HG03095 (cell line): Measurements from ENCODE around the gene HEY2.
"Not testable (repeated sequence)": the region's sequence is repeated elsewhere in the genome, so short reads cannot be mapped to it uniquely, and the experiment has no call there.

Experiments used
- ATAC-seq: cut with Tn5 transposase; IDR thresholded peaks from one replicate; pipeline ENCODE4 v1.9.1; 2021; ENCODE audit warnings: moderate library complexity; ENCODE audit not compliant: unreplicated experiment

Gene HEY2

DNA sequence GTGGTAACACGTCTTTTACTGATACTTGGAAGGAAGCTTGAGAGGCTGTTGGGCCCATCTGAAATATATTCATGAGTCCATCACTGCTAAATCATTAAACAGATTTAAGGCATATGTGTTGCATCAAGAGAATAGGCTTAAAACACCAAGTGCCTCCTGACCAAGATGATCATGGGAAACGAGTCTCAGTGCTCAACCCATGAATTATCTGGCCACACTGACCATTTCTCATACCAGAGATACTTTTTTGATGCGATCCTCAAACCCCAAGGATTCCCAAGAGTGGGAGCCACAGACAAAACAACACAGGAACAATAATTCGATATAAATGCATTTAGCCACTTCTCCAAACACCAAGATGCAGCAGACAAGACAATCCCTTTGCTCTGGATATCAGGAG is 17.2 kb downstream of the HEY2 start:
- ATAC-seq = no peak

DNA sequence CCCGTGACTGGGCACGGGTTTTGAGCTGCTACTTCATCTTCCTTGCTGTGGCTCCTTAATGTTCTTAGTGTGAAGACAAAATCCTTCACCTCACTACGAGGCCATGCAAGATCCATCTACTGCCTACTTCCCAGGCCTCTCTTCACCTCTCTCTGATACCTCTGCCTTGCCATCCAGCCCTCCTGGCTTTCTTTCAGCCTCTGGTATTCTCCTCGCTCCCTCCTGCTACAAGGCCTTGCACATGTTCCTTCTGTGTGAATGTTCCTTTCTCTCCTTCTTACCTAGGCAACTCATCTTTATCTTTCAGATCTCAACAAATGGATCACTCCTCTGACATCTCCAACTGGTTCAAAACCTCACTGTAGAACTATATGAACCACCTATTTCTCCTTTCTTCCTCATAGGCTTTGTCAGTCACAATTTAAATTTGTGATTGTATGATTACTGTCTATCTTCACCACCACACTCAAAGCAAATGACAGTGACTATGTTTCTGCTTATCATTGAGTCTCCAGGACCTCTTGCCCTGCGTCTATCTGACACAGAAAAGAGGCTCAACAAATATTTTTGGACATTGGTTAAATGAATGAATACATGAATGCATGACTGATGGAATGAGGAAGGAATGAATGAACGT is 19.8 kb downstream of the HEY2 start:
- no peak for ATAC-seq

DNA sequence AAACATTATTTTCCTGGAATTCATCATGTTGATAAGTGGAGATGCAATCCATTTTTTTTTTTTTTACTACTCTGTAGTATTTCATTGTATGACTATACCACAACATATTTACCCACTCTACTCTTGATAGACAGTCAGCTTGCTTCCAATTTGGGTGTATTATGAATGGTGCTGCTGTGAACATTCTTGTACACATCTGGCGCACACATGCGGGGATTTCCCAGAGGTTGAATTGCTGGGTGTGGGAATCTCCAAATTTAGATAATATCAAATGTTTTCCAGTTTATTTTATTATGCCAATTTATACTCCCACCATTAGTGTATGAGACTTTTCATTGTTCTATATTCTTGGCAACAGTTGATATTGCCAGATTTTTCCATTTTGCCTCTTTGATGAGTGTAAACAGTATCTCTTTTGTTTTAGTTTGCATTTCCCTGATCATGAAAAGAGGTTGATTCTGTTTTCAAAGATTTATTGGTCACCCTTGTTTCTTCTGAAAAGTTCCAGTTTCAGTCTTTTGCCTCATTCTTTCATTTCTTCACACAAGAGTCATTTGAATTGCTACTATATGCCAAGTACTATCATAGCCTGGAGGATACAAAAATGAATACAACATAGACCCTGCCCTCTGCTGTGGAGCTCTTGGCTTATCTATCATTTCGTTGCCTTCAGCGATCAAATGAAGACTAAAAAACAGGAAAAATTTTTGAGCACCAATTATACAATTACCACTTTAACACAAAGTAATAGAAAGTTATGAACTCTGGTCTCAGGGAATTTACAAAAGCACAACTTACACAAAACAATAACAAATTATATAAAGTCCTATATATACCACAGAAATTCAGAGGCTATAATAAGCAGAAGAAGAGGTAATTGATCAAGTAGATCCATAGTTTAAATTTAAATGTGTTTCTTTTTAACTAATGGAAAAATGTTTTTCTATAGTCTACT is 24.2 kb downstream of the HEY2 start:
- ATAC-seq = no peak

DNA sequence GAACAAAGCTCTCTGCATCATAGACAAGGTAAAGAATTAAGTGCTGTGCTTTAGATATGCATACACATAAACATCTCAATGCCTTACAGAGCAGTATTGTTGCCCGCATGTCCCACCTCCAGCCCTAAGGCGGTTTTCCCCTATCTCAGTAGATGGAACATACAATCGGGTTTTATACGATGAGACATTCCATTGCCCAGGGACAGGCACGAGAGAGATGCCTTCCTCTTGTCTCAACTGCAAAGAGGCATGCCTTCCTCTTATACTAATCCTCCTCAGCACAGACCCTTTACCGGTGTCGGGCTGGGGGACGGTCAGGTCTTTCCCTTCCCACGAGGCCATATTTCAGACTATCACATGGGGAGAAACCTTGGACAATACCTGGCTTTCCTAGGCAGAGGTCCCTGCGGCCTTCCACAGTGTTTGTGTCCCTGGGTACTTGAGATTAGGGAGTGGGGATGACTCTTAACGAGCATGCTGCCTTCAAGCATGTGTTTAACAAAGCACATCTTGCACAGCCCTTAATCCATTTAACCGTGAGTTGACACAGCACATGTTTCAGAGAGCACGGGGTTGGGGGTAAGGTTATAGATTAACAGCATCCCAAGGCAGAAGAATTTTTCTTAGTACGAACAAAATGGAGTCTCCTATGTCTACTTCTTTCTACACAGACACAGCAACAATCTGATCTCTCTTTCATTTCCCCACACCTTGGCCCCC is 26.8 kb downstream of the HEY2 start:
- not testable (repeated sequence) for ATAC-seq

DNA sequence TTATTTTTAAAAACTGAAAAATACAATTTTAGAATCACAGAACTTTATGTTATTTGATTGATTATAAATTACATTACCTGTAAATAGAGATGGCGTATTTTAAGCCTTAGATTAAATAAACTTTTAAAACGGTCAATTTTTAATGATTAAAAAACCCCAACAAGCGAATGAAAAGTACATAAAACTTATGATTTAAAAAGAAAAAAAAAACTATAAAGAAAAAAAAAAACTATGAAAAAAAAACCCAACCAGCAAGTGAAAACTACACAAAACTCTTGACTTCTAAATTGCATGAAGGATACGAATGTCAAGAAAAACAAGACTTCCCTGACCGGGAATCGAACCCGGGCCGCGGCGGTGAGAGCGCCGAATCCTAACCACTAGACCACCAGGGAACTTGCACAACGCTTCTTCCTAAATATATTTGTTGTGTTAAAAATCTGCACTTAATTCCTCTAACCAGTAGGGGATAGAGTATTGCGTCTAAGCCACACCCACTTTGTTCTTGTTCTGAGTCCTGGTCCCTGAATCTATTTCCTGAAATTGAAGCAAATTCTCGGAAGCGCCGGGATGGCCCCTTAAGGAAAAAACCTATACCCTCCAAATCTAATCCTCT is 30.6 kb downstream of the HEY2 start:
- peak; percentile 82 for ATAC-seq

DNA sequence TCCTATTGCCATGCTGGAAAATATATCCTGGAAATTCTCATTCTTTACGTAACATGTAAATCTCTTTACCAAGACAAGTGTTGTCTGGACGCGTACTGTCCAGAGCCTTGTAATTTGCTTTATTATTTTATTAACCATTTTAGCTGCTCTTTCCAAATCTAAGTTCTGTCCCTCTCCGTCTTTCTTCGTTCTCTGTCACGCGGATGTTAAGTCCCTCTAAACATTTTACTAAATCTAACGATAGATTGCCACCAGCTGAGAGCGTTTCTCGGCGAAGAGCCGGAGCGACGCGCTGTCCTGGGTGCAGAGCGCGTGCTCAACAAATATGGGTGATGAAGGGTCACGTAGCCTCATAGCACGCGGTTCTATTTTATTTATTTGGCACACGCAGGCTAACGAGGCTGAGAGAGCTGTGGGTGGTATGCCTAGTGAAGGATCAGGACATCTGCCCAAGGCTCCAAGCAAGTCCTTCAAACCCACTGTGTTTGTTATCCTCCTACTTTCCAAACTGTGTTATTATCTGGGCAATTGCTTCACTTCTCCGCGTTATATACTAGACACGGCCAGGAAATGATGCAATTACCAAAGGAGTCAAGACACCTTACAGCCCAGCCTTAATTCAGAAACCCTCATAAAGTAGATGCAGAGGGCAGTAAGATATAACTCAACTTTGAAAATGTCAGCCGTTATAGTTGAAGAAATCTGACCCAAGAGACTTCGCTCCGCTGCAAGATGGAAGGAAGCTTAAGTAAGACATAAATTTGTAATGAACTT is 31.3 kb downstream of the HEY2 start:
- ATAC-seq = peak; percentile 68

DNA sequence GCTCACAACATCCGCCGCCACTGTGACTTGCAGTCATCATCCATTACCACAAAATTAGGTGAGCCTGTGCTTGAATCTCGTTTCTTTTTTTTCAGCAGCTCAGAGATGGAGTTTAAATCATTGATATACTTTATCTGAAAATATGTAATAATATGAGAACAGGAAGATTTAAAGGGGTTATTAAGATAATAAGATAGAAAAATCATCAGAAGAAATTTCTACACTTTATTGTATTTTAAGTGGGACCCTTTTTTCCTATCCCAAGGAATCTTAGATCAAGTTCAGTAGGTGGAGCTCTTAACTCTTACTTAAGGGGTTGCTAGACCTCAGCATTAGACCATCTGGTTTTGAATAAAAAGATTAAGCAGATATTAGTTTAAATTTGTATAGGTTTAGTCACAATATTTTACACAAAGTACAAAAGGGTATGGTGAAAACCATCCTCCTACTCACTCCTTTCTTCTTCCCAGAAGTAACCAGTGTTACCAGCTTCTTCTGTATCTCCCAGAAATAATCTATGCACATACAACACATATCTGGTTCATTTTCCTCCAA is 32.0 kb downstream of the HEY2 start:
- ATAC-seq = peak; percentile 36

DNA sequence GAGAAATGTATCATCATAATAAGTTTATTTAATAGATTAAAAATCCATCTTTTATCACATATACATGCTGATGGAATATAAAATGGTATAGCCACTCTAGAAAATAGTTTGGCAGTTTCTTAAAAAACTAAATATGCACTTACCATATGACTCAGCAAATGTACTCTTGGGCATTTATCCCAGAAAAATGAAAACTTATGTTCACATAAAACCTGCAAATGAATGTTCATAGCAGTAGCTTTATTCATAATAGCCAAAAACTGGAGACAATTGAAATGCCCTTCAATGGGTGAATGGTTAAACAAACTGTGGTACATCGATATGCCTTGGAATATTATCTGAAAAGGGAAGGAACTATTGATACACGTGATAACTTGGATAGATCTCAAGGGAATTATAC is 34.9 kb downstream of the HEY2 start:
- ATAC-seq = no peak

DNA sequence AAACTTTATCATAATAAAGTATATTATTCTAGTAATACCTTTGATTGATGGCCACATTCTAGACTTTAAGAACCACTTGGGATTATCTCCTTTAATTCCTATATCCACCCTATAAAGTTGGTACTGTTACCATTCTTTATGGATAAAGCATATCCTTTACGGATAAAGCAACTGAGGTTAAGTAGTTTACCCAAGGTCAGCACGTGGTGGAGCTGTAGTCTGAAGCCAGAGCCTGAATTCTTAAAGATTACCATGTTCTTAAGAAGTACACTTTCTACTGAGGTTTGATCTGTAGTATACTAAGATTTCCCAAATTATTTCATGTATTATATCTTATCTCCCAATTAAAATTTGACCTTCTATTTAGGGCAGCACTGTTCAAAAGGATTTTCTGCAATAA is 38.4 kb downstream of the HEY2 start:
- ATAC-seq = no peak

DNA sequence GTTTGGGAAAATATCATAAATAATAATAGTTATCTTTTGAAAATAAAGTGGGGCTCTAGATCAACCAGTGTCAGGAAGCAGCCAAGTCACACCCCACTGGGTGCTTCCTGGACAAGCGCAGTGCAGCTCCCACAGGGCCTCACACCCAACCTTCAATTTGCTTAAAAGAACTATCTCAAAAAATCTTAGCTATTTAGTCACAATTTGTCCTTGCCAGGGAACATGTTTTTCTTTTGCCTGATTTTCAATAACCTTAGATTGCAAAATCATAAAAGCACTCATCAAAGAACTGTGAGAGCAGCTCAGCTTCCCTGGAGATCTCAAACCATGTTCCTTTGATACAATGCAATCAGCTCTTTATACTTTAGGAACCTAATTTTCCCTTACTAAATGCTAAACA is 39.7 kb downstream of the HEY2 start:
- ATAC-seq = no peak

DNA sequence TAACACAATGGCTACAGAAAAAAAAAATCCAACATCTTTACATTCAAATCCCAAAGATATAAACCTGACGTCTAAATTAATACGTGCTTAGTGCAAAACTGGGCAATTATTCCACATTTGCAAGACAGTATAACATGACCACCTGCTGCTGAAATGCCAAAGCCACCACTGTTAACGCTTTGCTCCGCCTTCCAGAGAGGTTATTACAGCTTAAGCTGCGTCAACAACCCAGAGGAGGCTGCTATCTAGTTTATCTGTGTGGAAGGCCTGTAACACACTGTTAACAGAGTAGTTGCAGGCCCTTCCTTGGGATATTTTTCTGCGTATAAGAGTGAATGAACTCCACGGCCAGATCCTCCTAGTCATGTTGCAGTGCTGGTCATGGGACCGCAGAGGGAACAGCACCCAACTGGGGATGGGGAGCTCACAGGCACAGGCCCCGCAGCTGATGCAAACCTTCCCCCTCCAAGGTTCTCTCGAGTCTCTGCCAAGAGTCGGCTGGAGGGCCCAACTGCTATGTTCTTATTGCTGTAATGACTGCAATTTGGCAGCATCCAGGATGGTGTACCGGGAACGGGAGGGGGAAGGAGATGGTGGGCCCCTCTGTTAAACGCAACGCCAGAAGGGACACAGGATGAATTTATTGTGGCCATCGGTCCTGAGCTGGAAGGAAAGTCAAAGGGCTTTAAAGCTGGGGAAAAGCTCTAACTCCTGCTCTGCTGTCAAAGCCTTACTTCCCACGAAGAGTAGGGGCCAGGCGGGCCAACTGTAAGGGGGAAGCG is 40.3 kb downstream of the HEY2 start:
- peak; percentile 27 for ATAC-seq

DNA sequence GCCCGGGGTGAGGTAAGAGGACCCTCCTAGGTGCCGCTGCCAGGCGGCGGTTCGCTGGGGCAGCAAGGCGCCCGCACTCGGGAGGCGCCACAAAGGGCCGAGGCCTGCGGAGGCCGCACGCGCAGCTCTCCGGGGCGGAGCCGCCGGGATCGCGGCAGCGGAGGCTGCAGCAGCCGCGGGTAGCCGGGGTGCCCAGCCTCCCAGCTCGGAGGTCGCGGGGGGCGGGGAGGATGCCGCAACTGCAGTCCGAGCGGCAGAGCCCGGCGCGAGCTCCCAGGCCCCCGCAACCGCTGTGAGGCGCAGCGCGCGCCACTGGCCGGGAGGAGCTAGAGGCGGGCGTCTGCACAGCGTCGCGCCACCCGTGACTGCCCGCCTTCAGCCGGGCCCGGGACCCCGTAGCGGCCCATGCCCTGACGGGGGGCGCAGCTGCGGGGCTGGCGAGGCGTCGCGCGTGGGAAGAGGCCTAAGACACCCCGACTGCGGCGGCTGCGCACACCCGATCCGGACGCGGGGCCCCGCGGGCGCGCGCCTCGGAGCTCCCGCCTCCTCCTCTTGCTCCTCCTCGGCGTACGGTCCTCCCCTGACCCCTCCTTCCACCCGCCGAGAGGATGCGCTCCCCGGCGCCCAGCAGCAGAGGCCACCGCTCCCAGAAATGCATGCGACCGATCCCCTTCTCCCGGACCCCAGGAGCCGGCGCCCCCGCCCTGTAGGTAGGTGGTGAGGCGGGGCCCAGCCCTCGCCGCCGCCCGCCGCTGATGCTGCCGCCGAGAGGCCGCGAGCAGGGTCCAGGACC is 41.1 kb downstream of the HEY2 start, which contains the start of gene NCOA7:
Gene NCOA7, plus strand, starts transcription at position 603 of the 793 bp plus-strand sequence. CDS start 24,395 bp downstream, outside the sequence.
- ATAC-seq = peak; percentile 67

DNA sequence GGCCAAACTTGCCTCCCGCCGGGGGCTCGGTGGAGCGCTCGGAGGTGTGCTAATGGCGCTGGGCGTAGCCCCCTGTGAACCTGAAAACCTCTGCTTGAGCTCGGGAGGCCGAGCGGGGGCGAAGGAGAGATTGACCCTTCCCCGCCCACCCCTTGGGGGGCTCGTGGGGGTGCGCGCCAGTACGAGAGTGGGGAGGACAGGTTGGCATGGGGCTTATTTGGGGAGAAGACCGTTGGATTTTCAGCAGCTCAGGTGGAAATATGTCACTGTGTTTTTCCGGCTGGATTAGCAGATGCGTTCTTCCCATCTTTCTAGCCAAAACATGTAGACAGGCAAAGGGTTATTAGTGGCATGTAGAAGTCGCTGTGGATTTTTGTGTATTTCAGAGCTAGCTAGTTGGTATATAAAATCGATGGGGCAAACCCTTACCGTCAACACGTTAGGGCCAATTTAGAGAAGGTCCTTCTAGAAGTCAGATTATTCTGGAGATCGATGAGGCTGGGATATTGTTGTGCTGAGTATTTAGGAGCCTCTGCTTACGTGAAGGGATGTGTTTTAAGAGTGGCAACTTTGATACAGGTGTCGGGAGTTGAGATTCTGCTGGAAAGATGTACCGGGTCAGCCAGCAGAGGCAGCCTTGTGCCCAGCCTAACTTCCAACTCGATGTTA is 41.9 kb downstream of the HEY2 start:
- ATAC-seq = peak; percentile 29

DNA sequence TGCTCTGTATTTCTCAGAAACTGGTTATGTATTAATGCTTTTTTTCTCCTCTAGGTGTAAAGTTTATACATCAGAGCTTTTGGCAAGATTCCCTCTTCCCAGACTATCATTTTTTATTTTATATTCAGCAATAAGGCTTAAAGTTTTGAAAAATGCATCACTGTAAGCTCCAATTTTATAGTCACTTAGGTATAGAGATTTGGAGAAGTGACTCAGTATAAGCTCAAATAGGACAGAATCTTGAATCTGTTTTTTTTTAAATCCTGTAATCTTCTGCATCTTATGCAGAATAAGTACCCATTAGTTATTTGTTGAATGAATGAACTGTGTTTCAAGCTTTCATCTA is 42.4 kb downstream of the HEY2 start:
- ATAC-seq = peak; percentile 0

DNA sequence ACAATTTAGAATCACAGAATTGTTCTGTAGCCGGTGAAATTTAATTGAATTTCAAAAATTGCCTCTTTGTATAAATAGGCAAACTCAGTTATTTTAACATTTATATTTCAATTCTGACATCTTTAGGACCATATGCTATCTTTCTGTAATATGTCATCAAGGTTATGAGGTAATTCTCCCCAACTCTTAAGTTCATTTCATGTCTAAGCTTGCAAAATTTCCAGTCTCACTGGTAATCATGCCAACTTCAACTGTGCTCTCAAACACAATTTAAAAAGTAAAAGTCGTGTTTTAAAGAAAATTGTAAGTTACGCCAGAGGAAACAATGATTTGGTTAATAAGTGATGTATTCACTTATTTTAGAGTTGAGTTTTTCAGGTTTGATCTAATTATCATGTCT is 42.7 kb downstream of the HEY2 start:
- ATAC-seq = no peak

DNA sequence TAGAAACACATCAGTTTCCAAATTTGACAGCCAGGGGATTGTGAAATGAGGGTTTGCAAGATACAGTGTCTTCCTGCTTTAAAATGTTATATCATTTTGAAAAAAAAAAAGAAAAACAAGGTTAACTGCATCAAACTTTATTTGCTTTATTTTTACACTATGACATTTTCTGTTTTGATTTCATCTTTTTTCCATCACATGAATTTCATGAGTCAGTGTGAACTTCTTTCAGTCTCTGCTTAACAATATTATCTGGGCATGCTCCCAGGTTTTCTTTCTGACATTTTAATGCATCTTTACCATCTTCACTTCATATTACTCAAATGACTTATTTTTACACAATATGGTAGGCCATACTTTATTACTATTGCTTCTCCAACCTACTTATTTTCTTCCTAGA is 43.2 kb downstream of the HEY2 start:
- ATAC-seq = no peak

DNA sequence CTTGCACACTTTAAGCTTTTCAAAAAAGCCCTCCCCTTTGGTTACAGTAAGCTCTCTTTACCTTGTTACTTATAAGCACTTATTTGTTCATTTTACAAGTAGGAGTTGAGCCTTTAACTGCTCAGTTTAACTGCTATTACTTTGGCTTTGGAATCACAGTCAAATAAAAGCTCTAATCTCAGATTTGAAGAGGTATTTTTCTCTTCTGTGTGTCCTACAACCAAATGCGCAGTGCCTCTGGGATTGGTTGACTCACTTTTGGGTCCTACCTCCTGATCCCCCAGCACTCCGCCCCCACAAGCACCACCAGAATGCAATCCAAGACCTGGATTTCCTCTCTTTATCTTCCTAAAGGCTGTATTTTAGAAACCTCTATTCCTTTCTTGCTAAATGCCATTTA is 43.8 kb downstream of the HEY2 start:
- ATAC-seq = no peak

DNA sequence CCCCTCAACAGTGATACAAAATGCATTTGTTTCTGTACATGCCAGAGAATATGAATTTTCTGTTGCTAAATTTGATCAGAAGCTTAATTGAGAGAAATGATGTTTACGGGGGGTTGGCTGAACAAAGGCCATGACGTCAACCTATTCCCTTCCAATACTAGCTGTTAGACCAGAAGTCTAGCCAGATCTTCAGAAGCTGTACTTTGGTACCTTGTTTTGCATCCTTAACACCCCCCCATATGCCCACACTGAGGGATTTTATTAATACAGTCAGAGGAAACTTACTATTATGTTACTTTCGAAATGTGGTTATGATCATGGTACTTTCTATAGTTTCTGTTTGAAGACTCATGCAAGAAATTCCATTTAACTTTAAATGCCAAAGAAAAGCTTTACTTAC is 44.4 kb downstream of the HEY2 start:
- no peak for ATAC-seq
